Anterior cingulate cortex (tissue), 58 donors: ENCODE data around the gene AK1.
A peak's percentile ranks its signal among the peaks of the same experiment; 100 is the strongest.
"Not testable (repeated sequence)": the region's sequence is repeated elsewhere in the genome, so short reads cannot be mapped to it uniquely, and the experiment has no call there.

Source experiments
- DNase-seq, 58 donors: peaks; one replicate each; lab custom pipeline; 2025; lab: John Stamatoyannopoulos, UW

The AK1 gene

GRCh38 chr9:127886401-127886972 lies 9.0 kb upstream of the AK1 start:
- no peak for DNase-seq

- DNase-seq: no peak
Observed at GRCh38 chr9:127885508-127886281, 8.2 kb upstream of the AK1 start.

GRCh38 chr9:127884976-127885490 lies 7.6 kb upstream of the AK1 start:
- DNase-seq: no peak

DNA sequence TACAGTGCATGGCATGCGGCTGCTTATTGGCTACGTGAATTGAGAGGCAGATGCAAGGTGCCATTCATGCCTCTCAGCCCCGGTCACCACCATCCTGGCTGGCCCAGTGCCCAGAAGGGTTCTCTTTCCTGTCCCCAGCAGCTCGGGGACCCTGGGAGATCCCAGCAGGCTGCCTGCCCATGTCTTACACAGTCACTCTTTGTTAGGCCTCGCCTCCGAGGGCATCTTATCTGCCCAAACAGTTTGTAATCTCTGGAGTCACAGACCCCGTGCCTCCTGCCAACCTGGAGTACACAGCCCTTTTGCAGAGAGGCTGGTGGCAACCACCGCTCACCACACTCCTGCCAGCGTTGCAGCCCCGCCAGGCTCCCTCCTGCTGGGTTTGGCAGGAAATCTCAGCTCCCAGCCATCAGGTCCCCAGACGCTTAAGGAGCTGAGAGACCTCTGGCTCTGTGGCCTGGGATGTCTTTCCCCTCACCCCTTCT lies 7.0 kb upstream of the AK1 start:
- DNase-seq: peak in 15 of 58 donors; percentile 8 to 67 (median 37)

- no peak for DNase-seq
Observed at GRCh38 chr9:127883959-127884358, 6.5 kb upstream of the AK1 start.

DNA sequence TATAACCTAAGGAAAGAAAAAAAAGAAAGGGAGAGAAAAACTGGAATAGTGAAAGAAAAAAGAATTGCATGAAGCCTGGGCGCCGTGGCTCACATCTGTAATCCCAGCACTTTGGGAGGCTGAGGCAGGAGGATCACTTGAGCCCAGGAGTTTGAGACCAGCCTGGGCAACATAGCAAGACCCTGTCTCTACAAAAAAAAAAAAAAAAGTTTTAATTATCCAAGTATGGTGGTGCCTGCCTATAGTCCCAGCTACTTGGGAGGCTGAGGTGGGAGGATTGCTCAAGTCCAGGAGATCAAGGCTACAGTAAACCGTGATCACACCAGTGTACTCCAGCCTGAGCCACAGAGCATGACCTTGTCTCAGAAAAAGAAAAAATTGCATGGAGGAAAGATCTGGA lies 4.2 kb upstream of the AK1 start:
- DNase-seq: not testable (repeated sequence)

GRCh38 chr9:127880143-127880542 lies 2.7 kb upstream of the AK1 start:
- DNase-seq: no peak

DNA sequence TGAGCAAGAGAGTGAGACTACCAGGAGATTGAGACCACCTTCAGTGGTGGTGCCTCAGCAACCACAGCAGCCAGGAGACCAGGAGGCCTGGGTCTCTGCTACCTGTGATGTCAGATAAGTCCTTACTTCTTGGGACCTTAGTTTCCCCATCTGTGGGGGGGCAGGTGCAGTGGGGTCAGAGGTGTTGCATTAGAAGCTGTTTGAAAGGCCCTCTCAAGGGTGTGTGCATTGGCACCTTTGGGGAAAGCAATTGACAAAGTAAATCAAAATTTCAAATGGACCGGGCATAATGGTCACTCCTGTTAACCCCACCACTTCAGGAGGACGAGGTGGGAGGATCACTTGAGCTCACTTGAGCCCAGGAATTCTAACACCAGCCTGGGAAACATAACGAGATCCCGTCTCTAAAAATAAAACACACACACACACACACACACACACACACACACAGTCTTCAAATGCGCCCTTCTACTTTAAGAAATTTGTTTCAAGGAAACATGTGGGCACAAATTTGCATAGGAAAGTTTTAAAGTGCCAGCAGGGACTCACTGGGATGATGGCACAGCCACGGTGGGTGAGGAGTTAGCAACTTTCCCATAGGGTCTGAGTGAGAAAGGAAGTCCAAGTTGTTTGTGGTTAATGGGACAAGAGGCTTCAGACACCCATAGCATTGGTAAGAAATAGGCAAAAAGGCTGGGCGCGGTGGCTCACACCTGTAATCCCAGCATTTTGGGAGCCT lies 1.3 kb upstream of the AK1 start:
- no peak for DNase-seq

- DNase-seq: peak in 3 of 58 donors; percentile 27 to 45 (median 43)
Observed at GRCh38 chr9:127878001-127878651, 651 bp upstream of the AK1 start.

GRCh38 chr9:127876764-127877562 lies 512 bp downstream of the AK1 start:
- peak in 17 of 58 donors; percentile 51 to 78 (median 62) for DNase-seq

GRCh38 chr9:127876026-127876763 lies 1.3 kb downstream of the AK1 start:
- DNase-seq: no peak

DNA sequence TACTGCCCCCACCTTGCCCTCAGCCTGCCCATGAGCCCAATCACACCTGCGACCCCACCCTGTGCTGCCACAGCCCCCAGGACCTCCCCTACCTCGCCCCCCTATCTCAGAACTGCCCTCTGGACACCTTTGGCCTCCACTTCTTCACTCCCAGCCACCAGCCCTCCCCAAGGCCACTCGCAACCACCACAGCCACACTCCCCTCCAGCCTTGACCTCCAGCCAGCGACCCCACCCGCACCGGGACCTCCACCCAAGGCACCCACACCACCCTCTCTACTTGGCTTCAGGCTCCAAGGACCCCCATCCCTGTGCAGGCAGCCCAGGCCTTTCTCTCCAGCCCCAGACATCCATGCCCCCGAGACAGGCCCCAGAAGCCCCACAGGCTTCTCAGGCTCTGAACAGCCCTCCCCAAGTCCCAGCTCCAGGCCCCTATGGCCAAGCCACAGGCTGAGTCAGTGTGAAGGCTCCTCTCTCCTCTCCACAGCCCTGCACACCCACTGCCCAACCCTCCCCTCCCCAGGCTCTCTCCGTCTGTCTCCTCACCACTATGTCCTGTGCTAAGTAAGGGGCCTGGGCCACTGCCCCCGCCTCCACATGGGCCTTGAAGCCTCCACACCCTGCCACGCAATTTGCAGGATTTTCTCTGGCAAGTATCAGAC lies 2.0 kb downstream of the AK1 start:
- DNase-seq: no peak

- DNase-seq: peak in 23 of 58 donors; percentile 6 to 72 (median 25)
Observed at GRCh38 chr9:127874301-127875221, 2.9 kb downstream of the AK1 start.

DNA sequence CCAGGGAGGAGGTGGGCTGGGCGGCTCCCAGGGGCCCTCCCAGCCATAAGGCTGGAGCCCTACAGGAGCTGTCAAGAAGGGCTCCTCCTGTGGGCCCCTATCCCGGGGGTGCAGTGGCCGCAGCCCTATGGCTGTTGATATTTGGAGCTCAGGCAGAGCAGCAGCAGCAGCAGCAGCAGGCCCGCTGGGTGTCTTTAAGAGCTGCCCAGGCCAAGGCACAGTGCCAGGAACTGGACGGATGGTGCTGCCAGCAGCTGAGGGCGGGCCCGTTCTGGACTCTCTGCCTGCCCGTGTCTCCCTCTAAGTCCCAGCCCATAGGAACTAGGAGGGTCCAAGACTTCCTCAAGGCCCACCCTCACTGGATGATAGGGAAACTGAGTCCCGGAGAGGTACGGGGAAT lies 3.6 kb downstream of the AK1 start:
- DNase-seq: peak in 55 of 58 donors; percentile 7 to 91 (median 73)

- peak in 45 of 58 donors; percentile 20 to 86 (median 62) for DNase-seq
Observed at GRCh38 chr9:127873223-127873691, 4.2 kb downstream of the AK1 start.

DNA sequence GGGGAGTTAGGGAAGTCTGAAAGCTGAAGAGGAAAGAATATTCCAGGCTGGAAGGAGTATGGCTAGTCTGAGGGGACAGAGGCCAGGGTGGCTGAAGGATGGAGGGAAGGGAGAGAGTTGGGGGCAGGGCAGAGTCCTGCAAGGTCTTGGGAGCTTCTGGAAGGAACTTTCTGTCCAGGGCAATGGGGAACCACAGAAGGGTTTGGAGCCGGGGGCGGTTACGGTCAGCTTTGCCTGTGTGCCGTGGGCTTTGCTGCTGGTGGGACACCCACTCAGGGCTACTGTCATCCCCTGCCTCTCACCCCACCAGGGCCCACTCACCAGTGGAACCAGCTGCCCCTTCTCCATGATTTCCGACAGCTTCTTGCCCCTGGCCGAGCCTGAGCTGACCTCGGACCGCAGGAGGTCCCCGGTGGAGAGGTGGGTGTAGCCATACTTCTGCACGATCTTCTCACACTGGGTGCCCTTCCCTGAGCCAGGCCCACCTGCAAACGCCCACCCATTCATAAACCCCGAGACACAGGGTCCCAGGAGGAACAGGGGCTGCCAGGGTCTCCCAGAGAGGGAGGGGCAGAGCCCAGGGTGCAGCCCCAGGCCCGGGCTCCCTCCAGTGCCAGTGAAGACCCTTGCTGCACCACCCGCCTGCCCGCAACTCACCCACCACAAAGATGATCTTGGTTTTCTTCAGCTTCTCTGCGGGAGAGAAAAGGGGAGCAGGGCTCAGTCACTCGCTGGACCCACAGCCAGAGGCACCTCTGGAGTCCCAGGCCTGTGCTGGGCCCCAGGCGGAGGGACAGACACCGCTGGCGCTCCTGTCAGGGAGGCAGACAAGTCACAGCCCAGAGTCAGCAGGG lies 4.9 kb downstream of the AK1 start:
- no peak for DNase-seq
